IPS DF 4.7 (cell line): ENCODE data around the gene CYP2R1.
"Not testable (repeated sequence)": the region's sequence is repeated elsewhere in the genome, so short reads cannot be mapped to it uniquely, and the experiment has no call there.

ENCODE experiments used
- DNase-seq: peaks from one replicate; pipeline ENCODE4 v3.0.0-alpha.2; 2013; ENCODE audit warnings: low spot score; ENCODE audit errors: extremely low read depth

Gene CYP2R1

DNA sequence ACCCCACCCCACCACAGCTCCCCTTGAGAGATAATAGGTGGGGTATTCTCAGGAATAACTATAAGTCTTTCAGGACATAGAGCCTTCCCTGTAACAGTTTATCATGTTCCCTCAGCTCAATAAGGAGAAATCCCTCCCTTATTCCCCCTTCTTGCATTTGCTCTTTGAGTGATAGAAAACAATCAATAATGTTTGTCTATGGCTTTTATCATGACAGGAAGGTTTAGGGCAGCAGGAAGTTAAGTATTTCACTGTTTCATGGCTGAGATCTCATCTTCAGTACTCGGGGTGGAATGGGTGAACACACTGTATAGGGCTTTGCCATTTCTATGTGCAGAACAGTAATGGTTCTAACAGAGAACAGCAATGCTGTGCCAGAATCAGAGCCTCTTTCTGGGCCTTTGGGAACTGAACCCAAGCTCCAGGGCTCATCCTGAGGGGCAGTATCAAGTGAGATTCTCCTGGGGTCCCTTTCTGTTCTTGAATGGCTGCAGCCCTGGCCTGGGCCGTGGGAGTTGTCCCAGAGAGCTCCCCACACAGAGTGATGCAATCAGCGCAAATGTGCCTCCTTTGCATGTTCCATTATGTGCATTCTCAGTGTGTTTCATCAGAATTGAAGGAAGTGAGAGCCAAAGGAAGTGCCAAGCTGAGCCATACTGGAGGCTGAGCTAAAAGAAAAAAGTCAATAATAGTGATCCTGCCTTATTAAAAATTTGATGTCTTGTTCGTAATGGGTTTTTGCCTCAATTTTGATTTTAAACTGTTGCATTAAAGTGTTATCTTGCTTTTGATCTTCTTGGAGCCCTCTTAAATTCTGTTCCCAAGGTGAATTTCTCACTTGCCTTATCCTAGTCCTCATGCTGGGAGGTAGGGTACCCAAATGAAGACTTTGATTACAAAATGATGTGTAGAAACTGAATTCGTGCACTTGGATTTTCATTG is 2.9 kb upstream of the CYP2R1 start:
- no peak for DNase-seq

GRCh38 chr11:14892577-14892976 is 546 bp upstream of the CYP2R1 start:
- DNase-seq: no peak

GRCh38 chr11:14891143-14892035 is 642 bp downstream of the CYP2R1 start:
- DNase-seq: no peak

DNA sequence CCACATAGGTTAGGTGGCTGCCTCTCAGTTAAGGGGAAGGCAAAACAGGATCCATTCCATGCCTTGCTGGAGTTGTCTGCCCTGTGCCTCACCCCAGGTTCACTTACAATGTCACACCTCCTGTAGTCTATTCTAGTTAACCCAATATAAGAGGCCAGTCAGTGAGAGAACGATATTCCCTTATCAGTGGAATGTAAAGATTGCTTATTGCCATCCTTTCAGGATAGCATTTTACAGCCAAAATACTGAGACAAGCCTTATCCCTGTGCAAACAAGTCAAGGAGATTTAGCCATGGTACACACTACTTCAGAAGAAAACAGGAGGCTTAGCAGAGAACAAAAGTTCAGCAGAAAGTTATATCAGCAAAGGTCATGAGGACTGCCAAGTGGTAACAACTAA is 5.5 kb downstream of the CYP2R1 start:
- DNase-seq: no peak

GRCh38 chr11:14884667-14885273 is 7.3 kb downstream of the CYP2R1 start:
- no peak for DNase-seq

GRCh38 chr11:14883683-14884082 is 8.3 kb downstream of the CYP2R1 start:
- not testable (repeated sequence) for DNase-seq

GRCh38 chr11:14882196-14882595 is 9.8 kb downstream of the CYP2R1 start:
- no peak for DNase-seq

- DNase-seq: no peak
These were observed 10.3 kb downstream of the CYP2R1 start for GRCh38 chr11:14881576-14882193.

DNA sequence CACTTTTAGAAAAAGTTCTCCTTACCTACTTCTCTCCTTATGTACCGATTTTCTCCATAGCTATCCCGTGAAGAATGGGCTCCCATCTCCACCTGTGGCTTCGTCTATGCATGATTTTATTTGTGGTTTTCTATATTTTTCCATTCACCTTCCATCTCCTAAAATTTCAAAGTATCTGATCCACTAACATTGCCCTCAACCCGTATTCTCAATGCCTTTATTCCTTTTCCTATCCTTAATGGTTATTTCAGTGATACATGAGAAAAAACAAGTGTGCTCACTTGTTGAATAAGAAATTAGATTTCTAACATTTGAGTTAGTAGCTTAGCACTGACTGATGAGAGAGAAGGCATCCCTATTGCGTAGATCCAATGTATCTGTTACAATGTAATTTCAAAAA is 16.9 kb downstream of the CYP2R1 start:
- DNase-seq: no peak

- DNase-seq: no peak
These were observed 18.4 kb downstream of the CYP2R1 start for GRCh38 chr11:14873632-14874031.

DNA sequence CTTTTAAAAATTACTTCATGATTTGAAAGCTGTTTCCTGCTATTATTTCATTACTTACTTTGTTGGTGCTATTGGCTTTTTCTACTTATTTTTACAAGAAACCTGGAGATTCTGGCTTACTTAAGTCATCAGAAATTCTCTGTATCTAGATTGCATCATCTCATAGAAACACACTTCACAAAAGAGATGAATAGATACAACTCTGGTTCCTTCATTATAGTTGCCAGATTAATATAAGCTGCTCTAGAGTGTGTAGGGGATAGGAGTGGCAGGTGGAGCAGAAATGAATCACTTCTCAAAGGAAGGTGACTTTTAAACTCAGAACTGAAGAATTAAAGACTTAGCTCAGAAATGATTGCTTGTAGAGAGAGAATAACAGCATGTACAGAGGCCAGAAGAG is 20.0 kb downstream of the CYP2R1 start:
- DNase-seq: no peak

DNA sequence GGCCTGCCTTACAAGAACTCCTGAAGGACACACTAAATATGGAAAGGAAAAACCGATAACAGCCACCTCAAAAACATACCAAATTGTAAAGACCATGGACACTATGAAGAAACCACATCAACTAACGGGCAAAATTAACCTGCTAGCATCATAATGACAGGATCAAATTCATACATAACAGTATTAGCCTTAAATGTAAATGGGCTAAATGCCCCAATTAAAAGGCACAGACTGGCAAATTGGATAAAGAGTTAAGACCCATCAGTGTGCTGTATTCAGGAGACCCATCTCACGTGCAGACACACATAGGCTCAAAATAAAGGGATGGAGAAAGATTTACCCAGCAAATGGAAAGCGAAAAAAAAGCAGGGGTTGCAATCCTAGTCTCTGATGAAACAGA is 28.3 kb downstream of the CYP2R1 start:
- not testable (repeated sequence) for DNase-seq

- DNase-seq: no peak
These were observed 30.4 kb downstream of the CYP2R1 start for GRCh38 chr11:14861680-14862079.

- no peak for DNase-seq
These were observed 31.5 kb downstream of the CYP2R1 start for GRCh38 chr11:14860511-14860910.

- no peak for DNase-seq
These were observed 33.6 kb downstream of the CYP2R1 start for GRCh38 chr11:14858404-14858803.

- no peak for DNase-seq
These were observed 34.4 kb downstream of the CYP2R1 start for GRCh38 chr11:14857621-14858020.

DNA sequence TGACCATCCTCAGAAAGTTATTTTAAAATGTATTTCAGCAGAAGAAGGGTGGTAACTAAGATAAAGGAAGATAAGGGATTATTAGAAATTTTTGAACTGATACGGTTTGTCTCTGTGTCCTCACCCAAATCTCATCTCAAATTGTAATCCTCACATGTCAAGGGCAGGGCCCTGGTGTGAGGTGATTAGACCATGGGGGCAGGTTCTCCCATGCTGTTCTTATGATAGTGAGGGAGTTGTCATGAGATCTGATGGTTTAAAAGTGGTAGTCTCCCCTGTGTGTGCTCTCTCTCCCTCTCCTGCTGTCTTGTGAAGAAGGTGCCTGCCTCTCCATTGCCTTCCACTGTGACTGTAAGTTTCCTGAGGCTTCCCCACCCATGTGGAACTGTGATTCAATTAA is 36.1 kb downstream of the CYP2R1 start:
- DNase-seq: no peak

GRCh38 chr11:14854057-14854456 is 38.0 kb downstream of the CYP2R1 start:
- DNase-seq: no peak

DNA sequence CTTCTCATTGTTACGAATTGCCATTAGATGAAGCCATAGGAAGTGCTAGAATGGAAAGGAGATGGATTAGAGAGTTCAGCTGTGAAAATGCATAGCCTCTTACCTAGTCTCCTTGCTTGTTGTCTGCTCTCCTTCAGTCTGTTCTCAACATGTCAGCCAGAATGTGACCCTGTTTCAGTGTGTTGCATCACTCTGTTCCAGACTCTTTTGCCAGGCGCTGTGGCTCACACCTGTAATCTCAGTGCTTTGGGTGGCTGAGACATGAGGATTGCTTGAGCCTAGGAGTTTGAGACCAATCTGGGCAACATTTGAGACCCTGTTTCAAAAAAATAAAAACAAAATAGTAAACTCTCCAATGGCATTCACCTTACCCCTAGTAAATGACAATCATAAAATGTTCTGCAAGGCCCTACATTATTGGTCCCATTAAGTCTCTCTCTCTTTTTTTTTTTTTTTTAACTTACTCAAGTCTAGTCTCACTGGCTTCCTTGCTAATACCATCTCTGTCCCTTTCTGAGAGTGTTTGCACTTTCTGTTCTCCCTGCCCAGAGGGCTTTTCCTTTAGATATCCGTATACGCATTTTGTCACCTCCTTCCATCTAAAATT is 39.4 kb downstream of the CYP2R1 start:
- DNase-seq: no peak

GRCh38 chr11:14842002-14842401 is 50.0 kb downstream of the CYP2R1 start:
- DNase-seq: no peak
